ENCODE results near the gene F2.

- TF ChIP-seq POLR2AphosphoS5 (IDR thresholded peaks at IDR 0.05; ENCODE audit: low read depth, low read length) (no peak), FOXP2 (optimal IDR thresholded peaks at IDR 0.05; ENCODE audit: borderline replicate concordance, extremely low read depth, extremely low read length, insufficient read depth) (no peak)
Observed at GRCh38 chr11:46743693-46744339, 24.8 kb downstream of the F2 start.

Measured in PFSK-1 (cell line).